HCT116 (cell line): Measurements from ENCODE around the gene HCRT. TPM values are rescaled to one million over a fixed set of nuclear protein-coding genes. Genes with fewer than 3 reads are reported as not detected.

Experiments
- ATAC-seq: fragments of 200-7000 bp; cut with Tn5 transposase; 2 replicates; pipeline ENCODE4 v1.9.1; 2020; ENCODE audit warnings: mild to moderate bottlenecking, moderate library complexity
- BruUV-seq: library from RNA; stranded (reverse); fragments of 400-500 nt; replicated peaks from 2 replicates; lab custom pipeline; 2021; lab: Mats Ljungman, UMichigan
- CTCF ChIA-PET: fragments of 300-600 bp; sonication (Branson Sonifier 250); formaldehyde crosslinking; loops from one replicate; lab custom pipeline; 2021; ENCODE audit warnings: antibody characterized with exemption; lab: Charles Lee
- POLR2A ChIA-PET: fragments of 300-600, 350-600 bp; sonication (Branson Sonifier 250); formaldehyde crosslinking; loops from one replicate; lab custom pipeline; 2021; ENCODE audit warnings: antibody characterized with exemption; lab: Charles Lee
- RAD21 ChIA-PET, 2 experiments: fragments of 300-600 bp; sonication (Branson Sonifier 250); formaldehyde crosslinking; loops; one replicate each; lab custom pipeline; 2023; ENCODE audit warnings: low total read pairs in 2 of 2; ENCODE audit not compliant: uncharacterized antibody in 2 of 2, unreplicated experiment in 2 of 2, low non-redundant PET in 1 of 2; lab: Charles Lee
- DNase-seq: peaks from one replicate; pipeline ENCODE4 v3.0.0-alpha.2; 2010; ENCODE audit warnings: low read depth, low spot score
- H2AFZ ChIP-seq: fragments of 200-600 bp; shearing (Covaris generic), sonication (generic); 2 replicates; pipeline ENCODE4 v1.6.1; 2017; ENCODE audit warnings: low read depth, mixed run types, mixed read lengths, antibody characterized with exemption, low read length; ENCODE audit not compliant: poor library complexity, severe bottlenecking
- H3K27ac ChIP-seq: 2 replicates; pipeline ENCODE4 v1.5.1; 2012; ENCODE audit warnings: low read depth, low read length
- H3K27me3 ChIP-seq: fragments of 200-600 bp; sonication (generic); 2 replicates; pipeline ENCODE4 v1.6.1; 2016; ENCODE audit warnings: mixed run types, low read length, mixed read lengths; ENCODE audit not compliant: insufficient read depth
- H3K36me3 ChIP-seq, 2 experiments: fragments of 200-500 bp in 1 of 2; fragments of 200-600 bp in 1 of 2; sonication (Bioruptor generic) in 1 of 2; sonication (generic) in 1 of 2; 2 replicates each; pipeline versions ENCODE4 v1.5.1 to v1.6.1; 2014 to 2016; ENCODE audit warnings: low read length in 2 of 2, inconsistent platforms in 1 of 2, mixed read lengths in 1 of 2, mixed run types in 1 of 2; ENCODE audit not compliant: insufficient read depth in 2 of 2, control insufficient read depth in 1 of 2
- H3K4me1 ChIP-seq, 2 experiments: fragments of 200-600 bp in 1 of 2; sonication (generic) in 1 of 2; 2 replicates each; pipeline versions ENCODE4 v1.5.1 to v1.6.1; 2012 to 2017; ENCODE audit warnings: low read length in 2 of 2, inconsistent platforms in 1 of 2, mild to moderate bottlenecking in 1 of 2, mixed read lengths in 1 of 2, mixed run types in 1 of 2, moderate library complexity in 1 of 2; ENCODE audit not compliant: insufficient read depth in 2 of 2, control insufficient read depth in 1 of 2
- H3K4me2 ChIP-seq: fragments of 200-600 bp; sonication (generic); 2 replicates; pipeline ENCODE4 v1.6.1; 2017; ENCODE audit warnings: mixed run types, low read length, mixed read lengths
- H3K4me3 ChIP-seq, 2 experiments: fragments of 200-600 bp in 1 of 2; sonication (generic) in 1 of 2; replicated peaks in 1 of 2; 2 replicates each; pipeline ENCODE4 v1.5.1; 2011 to 2016; ENCODE audit warnings: low read length in 2 of 2, control low read depth in 1 of 2, low read depth in 1 of 2, mild to moderate bottlenecking in 1 of 2, mixed read lengths in 1 of 2, mixed run types in 1 of 2
- H3K79me2 ChIP-seq: fragments of 200-600 bp; sonication (generic); 2 replicates; pipeline ENCODE4 v1.6.1; 2017; ENCODE audit warnings: mild to moderate bottlenecking, mixed run types, low read length, moderate library complexity, mixed read lengths; ENCODE audit not compliant: insufficient read depth
- H3K9ac ChIP-seq: fragments of 200-600 bp; sonication (generic); 2 replicates; pipeline ENCODE4 v1.6.1; 2016; ENCODE audit warnings: low read length, mixed read lengths
- H3K9me2 ChIP-seq: fragments of 200-600 bp; sonication (generic), shearing (Covaris generic); 2 replicates; pipeline ENCODE4 v1.6.1; 2017; ENCODE audit warnings: mixed run types, mild to moderate bottlenecking, moderate library complexity; ENCODE audit not compliant: insufficient read depth
- H3K9me3 ChIP-seq, 2 experiments: fragments of 200-500 bp in 1 of 2; fragments of 200-600 bp in 1 of 2; sonication (Bioruptor generic) in 1 of 2; sonication (generic) in 1 of 2; 2 replicates each; pipeline ENCODE4 v1.6.1; 2014 to 2017; ENCODE audit warnings: low read length in 2 of 2, mixed read lengths in 2 of 2, inconsistent platforms in 1 of 2, low read depth in 1 of 2, mild to moderate bottlenecking in 1 of 2, mixed run types in 1 of 2, moderate library complexity in 1 of 2; ENCODE audit not compliant: control insufficient read depth in 1 of 2, insufficient read depth in 1 of 2
- H4K20me1 ChIP-seq: fragments of 200-600 bp; sonication (generic), shearing (Covaris generic); 2 replicates; pipeline ENCODE4 v1.6.1; 2017; ENCODE audit warnings: mixed run types, mild to moderate bottlenecking, moderate library complexity; ENCODE audit not compliant: insufficient read depth
- ELF1 ChIP-seq: IDR thresholded peaks from 2 replicates; pipeline ENCODE4 v1.6.1; 2012; ENCODE audit warnings: low read depth, borderline replicate concordance
- EZH2 ChIP-seq: fragments of 200-600 bp; sonication (generic); IDR thresholded peaks from 2 replicates; pipeline ENCODE4 v1.6.1; 2017; ENCODE audit warnings: antibody characterized with exemption, mixed run types
- JUND ChIP-seq: IDR thresholded peaks from 2 replicates; pipeline ENCODE4 v1.6.1; 2012
- POLR2A ChIP-seq: IDR thresholded peaks from 2 replicates; pipeline ENCODE4 v1.7.0; 2011; ENCODE audit warnings: borderline replicate concordance; ENCODE audit not compliant: insufficient read depth, insufficient read length; ENCODE audit errors: extremely low read depth
- POLR2AphosphoS5 ChIP-seq: IDR thresholded peaks from 2 replicates; pipeline ENCODE4 v1.6.1; 2011; ENCODE audit warnings: mild to moderate bottlenecking, low read depth, low read length, moderate library complexity
- SP1 ChIP-seq: IDR thresholded peaks from 2 replicates; pipeline ENCODE4 v1.6.1; 2012; ENCODE audit warnings: low read depth
- SRF ChIP-seq: IDR thresholded peaks from 2 replicates; pipeline ENCODE4 v1.6.1; 2012; ENCODE audit warnings: low read depth
- YY1 ChIP-seq: IDR thresholded peaks from 2 replicates; pipeline ENCODE4 v1.6.1; 2011; ENCODE audit warnings: low read length, low read depth, moderate library complexity, mild to moderate bottlenecking; ENCODE audit not compliant: insufficient replicate concordance; ENCODE audit errors: extremely low read depth
- ZFX ChIP-seq: fragments of 450-650 bp; IDR thresholded peaks from 2 replicates; pipeline ENCODE4 v1.6.1; 2017
- intact Hi-C: fragments of 100-400 bp; cut with micrococcal nuclease; formaldehyde crosslinking; loops from 2 replicates; pipeline ENCODE4 v1.10.0; 2022
- total RNA-seq: library from RNA; stranded (reverse); gene quantifications from one replicate; pipeline ENCODE4 v1.2.1, GENCODE V29; 2021; ENCODE audit not compliant: unreplicated experiment
- TF ChIP-seq, protein P1 (sequence below): IDR thresholded peaks from 2 replicates; pipeline ENCODE4 v1.6.1; 2012
- TF ChIP-seq, protein P2 (sequence below): IDR thresholded peaks from 2 replicates; pipeline ENCODE4 v1.6.1; 2011; ENCODE audit warnings: mild to moderate bottlenecking, low read length, moderate library complexity; ENCODE audit not compliant: insufficient replicate concordance; ENCODE audit errors: extremely low read depth

The HCRT gene
- total RNA-seq, 1 experiment from 2014 or later, result not detected

DNA sequence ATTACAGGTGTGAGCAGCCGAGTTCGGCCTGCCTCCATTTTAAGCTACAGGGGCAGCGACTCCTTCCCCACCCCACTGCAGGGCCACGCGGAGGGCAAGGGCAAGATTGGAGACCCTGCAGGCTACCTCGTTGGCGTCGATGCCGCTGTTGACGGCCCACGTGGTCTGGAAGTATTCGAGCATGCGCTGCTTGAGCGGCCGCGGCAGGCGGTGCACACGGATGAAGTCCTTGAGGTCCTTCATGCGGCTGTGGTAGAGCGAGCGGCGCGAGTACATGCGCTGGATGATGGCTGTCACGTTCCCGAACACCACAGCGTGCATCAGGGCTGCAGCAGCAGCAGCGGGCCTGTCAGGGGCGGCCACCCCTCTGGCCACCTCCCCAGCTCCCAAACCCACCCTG is 15.9 kb downstream of the HCRT start:
- Histone ChIP-seq H3K4me1 (no peaks in the 10 kb centered on the region), H3K36me3 (no peaks in the 10 kb centered on the region), H4K20me1 (no peaks in the 10 kb centered on the region), H3K9ac (no peak overlapping the region), H3K79me2 (no peaks in the 10 kb centered on the region), H2AFZ (no peak overlapping the region), H3K4me2 (no peak overlapping the region), H3K4me3 (no peak overlapping the region), H3K27me3 (peaks cover 3% of the 10 kb centered on the region; the same call in 1 of the 2 replicates), H3K27ac (no peak overlapping the region), H3K9me2 (no peaks in the 10 kb centered on the region), H3K9me3 (no peaks in the 10 kb centered on the region)
- POLR2A ChIA-PET, result no interaction called here
- ATAC-seq, result no peak
- CTCF ChIA-PET, result no interaction called here
- intact Hi-C loops, result no loop called here
- RAD21 ChIA-PET, result no interaction called here
- TF ChIP-seq, protein P1, sequence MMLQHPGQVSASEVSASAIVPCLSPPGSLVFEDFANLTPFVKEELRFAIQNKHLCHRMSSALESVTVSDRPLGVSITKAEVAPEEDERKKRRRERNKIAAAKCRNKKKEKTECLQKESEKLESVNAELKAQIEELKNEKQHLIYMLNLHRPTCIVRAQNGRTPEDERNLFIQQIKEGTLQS, result no peak
- TF ChIP-seq ELF1 (no peak), YY1 (no peak), JUND (no peak), SRF (no peak), ZFX (no peak), EZH2 (no peak), SP1 (no peak), POLR2AphosphoS5 (no peak), POLR2A (no peak)
- TF ChIP-seq, protein P2, sequence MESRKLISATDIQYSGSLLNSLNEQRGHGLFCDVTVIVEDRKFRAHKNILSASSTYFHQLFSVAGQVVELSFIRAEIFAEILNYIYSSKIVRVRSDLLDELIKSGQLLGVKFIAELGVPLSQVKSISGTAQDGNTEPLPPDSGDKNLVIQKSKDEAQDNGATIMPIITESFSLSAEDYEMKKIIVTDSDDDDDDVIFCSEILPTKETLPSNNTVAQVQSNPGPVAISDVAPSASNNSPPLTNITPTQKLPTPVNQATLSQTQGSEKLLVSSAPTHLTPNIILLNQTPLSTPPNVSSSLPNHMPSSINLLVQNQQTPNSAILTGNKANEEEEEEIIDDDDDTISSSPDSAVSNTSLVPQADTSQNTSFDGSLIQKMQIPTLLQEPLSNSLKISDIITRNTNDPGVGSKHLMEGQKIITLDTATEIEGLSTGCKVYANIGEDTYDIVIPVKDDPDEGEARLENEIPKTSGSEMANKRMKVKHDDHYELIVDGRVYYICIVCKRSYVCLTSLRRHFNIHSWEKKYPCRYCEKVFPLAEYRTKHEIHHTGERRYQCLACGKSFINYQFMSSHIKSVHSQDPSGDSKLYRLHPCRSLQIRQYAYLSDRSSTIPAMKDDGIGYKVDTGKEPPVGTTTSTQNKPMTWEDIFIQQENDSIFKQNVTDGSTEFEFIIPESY, result no peak
- TF ChIP-seq, all 23 proteins: peak for 0
- BruUV-seq, result no TSS peak
- no peak for DNase-seq
